Stimulated activated naive CD4-positive, alpha-beta T cell treated with Interleukin-2 at 50 U/mL for 16 hours (primary cell): ENCODE data around the gene CHCHD3.

Source experiments
- DNase-seq: peaks from one replicate; lab custom pipeline; 2025; lab: John Stamatoyannopoulos, UW

CHCHD3 gene

GRCh38 chr7:132740176-132740575 is 341.7 kb downstream of the CHCHD3 start:
- DNase-seq, result no peak

GRCh38 chr7:132739271-132739955 is 342.5 kb downstream of the CHCHD3 start:
- DNase-seq, result no peak

- DNase-seq, result no peak
These were observed 343.6 kb downstream of the CHCHD3 start for GRCh38 chr7:132738254-132738653.

GRCh38 chr7:132735476-132735875 is 346.4 kb downstream of the CHCHD3 start:
- DNase-seq, result no peak
